Lung microvascular endothelial cell (primary cell): Measurements from ENCODE around the gene PLD1. TPM values are rescaled to one million over a fixed set of nuclear protein-coding genes. Genes with fewer than 3 reads are reported as not detected.
A peak's percentile ranks its signal among the peaks of the same experiment; 100 is the strongest.

Experiments
- DNase-seq, 2 donors: peaks; one replicate each; pipeline versions ENCODE4 v3.0.0 to v3.0.0-alpha.2; 2010; ENCODE audit warnings: low read depth in 2 of 2
- total RNA-seq: library from RNA; depleted of rRNA; stranded (reverse); fragments of >200 nt; gene quantifications from 2 replicates; pipeline ENCODE4 v1.2.1, GENCODE V29; 2014

PLD1 gene
- total RNA-seq, 1 donor from 2014 or later: 52.2 TPM

- DNase-seq: peak; percentile 62 to 78
Measured at GRCh38 chr3:171797873-171798272, 12.4 kb downstream of the PLD1 start.

- DNase-seq: peak in 1 of 2 donors; percentile 37
Measured at GRCh38 chr3:171797265-171797679, 13.0 kb downstream of the PLD1 start.

DNA sequence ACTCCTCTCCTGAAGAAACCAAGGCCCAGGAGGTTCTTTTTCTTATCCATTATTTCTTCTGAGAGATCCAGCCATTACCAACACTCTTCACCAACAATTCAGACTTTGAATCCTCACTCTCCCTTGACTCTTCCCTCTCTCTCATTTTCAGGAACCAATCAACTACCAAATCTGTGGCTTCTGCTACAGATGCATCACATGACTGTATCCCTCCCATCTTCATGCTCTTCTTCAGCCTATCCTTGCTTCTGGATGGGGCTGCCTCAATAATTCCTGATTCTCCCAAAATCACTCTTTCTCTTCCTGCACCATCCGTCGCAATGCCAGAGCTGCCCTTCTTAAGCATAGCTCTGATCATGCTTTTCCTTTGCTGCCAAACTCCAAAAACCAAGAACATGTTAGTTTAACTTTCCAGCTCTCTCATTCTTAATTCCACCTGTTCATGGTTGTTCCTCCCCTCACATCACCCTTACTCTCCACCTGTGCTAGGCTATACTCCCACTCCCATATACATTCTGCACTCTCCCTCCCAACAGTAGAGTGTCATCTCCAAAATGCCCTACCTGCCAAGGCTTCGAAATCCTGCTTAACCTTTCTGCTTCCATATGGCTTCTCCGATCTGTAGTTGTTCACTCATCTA lies 13.5 kb downstream of the PLD1 start:
- DNase-seq: no peak

DNA sequence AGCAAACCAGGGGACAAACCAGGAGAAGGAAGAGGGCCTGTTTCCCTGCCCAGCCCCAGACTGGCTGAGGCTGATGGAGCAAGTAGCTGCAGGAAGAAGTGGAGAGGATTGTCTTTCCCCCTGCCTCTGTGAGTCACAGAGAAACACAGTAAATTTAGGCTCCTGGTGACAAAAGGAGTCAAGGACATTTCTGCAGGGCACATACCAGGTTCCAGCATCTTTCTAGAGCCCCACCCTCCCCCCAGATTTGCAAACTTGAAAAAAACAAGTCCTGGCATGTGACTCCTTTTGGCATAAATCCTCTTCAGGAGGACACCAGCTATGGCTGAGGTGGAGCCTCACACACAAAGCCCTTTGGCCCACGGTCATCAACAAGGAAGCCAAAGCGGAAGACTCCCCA lies 17.8 kb downstream of the PLD1 start:
- peak; percentile 55 to 62 for DNase-seq

DNA sequence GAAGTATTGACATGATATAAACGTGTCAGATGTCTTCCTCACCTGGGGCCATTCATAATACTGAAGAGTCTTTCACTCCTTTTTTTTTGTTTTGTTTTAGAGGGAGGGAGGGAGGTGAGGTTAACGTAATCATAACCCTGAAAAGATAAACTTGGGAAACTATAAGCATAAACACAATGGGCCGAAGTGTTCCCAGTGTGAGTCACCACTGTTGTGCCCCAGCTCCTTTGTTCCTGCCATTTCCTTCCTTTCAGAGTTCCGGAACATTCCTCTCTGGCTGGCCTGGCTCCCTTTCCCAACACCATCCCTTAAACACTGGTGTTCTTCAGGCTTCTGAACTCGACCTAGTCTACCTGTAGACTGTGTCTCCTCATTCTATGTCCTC lies 18.6 kb downstream of the PLD1 start:
- peak; percentile 97 for DNase-seq

- peak; percentile 95 to 97 for DNase-seq
Measured at GRCh38 chr3:171790898-171791691, 19.2 kb downstream of the PLD1 start.

DNA sequence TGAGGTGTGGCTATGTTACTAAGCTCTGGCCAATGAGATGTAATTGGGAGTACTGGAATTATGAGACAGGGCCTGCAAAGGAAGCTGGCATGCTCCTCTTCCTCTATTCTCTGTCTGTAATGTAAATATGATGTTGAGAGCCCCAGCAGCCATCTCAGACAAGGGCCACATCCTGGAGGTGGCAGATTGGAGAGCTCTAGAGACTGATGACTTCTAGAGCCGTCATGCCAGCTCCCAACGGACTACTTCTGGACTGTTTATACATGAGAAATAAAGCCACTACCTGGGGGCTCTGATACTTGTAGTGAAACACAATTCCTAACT lies 19.7 kb downstream of the PLD1 start:
- peak in 1 of 2 donors; percentile 45 for DNase-seq

- DNase-seq: no peak
Measured at GRCh38 chr3:171789759-171790505, 20.4 kb downstream of the PLD1 start.

DNA sequence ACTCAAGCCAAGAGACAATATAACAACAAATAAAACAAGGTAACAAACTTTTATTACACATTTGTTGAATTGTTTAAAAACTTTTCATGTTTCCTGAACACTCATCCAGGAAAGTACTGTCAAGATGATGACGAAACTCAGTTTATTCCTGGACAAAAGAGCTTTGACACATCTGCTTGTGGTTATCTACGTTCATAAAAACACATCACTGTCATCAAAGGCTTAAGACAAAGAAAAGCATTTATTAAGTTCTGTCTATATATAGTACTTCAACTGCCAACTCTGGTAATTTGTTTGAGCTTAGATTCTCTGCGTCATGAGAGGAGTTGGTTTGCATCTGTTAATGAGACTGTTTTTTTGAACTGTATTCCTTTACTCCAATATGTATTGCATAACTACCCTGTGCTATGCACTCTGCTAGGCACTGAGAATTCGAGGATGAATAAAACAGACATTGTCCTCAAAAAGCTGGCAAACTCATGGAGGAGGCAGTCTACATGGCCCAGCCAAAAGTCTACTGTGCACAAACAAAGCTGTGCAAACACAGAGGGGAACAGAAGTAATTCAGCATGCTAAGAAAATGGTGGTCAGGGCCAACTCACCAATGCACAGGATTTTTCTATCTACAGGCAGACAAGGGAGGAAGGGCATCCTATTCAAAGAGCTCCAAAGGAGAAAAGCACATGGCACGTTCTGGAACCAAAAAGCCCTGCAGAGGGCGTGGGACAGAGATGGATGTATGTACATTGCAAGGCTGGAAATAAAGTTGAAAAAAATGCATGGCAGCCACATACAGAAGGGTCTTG lies 21.5 kb downstream of the PLD1 start:
- DNase-seq: peak; percentile 90 to 99

- DNase-seq: no peak
Measured at GRCh38 chr3:171786997-171787396, 23.3 kb downstream of the PLD1 start.

DNA sequence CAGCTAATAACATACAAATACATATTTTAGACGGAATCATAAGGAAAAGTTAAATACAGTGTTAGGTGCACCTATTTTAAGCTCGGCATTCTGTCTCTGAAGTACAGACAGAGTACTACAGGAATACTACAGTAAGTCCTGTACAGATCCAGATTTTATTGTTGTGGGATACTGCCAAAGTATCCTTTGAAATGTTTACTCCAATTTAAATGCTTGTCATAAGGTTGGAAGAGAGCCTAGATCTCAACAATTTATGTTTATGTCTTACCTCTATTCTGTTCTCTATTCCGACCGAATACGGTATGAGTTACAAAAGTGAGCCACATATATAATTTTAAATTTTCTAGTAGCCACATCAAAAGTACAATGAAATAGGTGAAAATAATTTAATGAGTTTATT lies 25.3 kb downstream of the PLD1 start:
- DNase-seq: no peak

DNA sequence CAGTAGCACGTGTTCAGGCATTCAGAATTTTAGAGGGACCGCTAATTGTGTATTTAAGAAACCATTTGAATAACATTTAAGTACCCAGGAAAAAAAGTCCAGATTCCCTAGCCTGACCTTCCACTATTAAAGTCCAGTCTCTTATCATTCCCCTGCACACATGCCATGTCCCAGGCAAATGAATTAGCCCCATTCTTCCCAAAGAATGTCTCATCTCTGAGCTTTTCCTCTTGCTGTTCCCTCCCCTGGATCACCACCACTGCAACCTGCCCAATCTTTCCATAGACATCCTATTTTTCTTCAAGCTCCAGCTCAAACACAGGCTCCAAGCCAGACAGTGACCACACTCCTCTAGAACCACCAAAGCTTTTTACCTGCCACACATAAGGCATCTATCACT lies 25.9 kb downstream of the PLD1 start:
- peak; percentile 61 to 72 for DNase-seq

- no peak for DNase-seq
Measured at GRCh38 chr3:171783626-171784025, 26.7 kb downstream of the PLD1 start.

- DNase-seq: no peak
Measured at GRCh38 chr3:171783086-171783485, 27.2 kb downstream of the PLD1 start.

DNA sequence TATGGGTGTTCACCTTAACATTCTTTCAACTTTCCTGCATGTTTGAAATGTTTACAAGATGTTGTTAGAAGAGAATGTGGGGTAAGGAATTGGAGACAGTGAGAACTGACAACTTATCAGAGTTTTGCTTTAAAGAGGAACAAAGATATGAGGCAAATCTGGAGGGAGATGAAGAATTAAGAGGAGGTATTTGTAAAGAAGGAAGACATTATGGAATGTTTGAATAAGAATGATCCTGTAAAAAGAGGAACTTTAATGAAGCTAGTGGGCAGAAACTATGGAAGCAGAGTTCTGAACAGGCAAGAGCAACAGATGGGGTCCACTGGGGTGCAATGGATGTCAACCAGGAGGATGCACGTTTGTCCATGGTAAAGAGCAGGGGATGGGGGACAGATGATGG lies 27.7 kb downstream of the PLD1 start:
- DNase-seq: no peak

- DNase-seq: peak; percentile 79 to 85
Measured at GRCh38 chr3:171781711-171782127, 28.6 kb downstream of the PLD1 start.

DNA sequence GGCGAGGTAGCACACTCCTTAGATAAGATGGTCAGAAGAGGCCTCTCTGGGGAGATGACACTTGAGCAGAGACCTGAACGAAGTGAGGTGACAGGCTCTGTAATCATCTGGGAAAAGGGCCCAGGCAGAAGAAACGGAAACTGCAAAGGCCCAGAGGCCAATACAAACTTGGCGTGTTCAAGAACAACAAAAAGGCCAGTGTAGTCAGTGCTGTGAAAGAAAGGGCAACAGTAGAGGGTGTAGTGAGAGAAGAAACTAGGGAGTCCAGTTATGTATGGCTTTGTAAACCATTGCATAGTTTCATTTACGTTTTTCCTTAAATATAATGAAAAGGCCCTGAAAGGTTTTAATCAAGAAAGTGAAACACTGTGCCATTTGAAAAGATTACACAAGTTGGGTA lies 31.8 kb downstream of the PLD1 start:
- peak; percentile 65 to 67 for DNase-seq

DNA sequence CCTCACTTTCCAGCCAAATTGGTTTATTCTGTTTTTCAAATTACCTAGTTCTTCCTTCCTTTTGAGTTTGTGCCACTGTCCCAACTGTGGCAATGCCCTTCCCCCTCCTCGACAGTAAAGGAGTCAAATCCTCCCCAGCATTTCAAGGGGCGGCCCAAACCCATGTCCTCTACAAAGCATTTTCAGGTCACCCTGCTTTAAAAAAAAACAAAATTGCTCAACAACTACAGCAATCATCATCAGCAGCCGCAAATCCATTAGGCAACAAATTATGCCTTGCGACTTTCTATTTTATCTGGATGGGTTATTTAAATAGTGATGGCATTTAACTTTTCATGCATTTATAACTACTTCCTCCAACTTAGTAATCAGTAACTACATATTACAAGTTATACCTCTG lies 32.7 kb downstream of the PLD1 start:
- no peak for DNase-seq

- DNase-seq: peak; percentile 59 to 80
Measured at GRCh38 chr3:171776839-171777583, 33.3 kb downstream of the PLD1 start.

DNA sequence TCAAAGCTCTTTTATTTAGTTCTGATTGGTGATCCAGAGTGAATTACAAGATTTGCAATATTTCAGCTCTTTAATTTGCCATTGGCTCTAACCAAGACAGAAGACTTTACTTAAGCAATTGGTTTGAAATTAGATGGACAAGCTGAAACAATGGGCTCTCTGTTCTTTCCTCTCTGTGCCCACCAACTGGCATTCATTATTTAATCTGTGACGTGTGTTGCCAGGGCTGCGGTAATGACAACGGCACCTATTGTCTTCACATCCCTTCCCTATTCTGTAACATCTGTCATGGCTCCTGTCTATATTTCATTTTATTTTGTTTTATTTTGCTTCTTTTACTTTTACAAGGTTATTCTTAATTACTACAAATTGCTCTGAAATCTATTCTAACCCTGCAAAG lies 33.9 kb downstream of the PLD1 start:
- DNase-seq: peak; percentile 47 to 79

DNA sequence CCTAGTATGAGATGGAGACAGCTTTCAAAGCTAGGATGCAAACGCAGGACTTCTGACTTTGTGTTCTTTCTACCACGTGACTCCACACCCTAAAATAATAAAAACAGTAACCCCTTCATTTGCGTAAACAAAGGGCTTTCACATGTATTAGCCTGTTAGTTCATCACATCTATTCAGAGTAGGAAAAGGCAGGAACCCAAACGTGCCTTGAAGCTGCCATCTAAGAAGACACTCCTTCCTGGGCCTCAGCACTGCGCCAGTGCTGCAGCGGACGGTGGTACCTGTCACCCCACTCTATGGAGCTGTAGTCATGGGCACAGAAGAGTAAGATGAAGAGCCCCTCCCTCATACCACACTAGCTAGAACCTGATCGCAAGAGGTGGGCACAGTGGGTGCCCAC lies 34.3 kb downstream of the PLD1 start:
- no peak for DNase-seq
